Measurements from ENCODE around the gene DNTTIP2.
"Not testable (repeated sequence)": the region's sequence is repeated elsewhere in the genome, so short reads cannot be mapped to it uniquely, and the experiment has no call there.

- TF ChIP-seq CTCF (IDR thresholded peaks at IDR 0.05 in 8 of 11, conservative IDR thresholded peaks at IDR 0.05 in 3 of 11); POLR2A (IDR thresholded peaks at IDR 0.05); POLR2AphosphoS5 (IDR thresholded peaks at IDR 0.05): not testable (repeated sequence)
These were observed 21.4 kb downstream of the DNTTIP2 start for GRCh38 chr1:93857653-93858052.
